ENCODE data around the gene SMS.
A peak's percentile ranks its signal among the peaks of the same experiment; 100 is the strongest.

The SMS gene

GRCh38 chrX:21911481-21911880 is 29.0 kb upstream of the SMS start:
- H4K20me1 ChIP-seq (ENCODE audit: insufficient read depth, low read length) = no peaks in the 10 kb centered on the region
- H3K4me2 ChIP-seq (ENCODE audit: low read length) = no peak overlapping the region
- no peaks in the 10 kb centered on the region for H3K79me2 ChIP-seq (ENCODE audit: low read length)
- H3K27ac ChIP-seq (ENCODE audit: low read length) = no peak overlapping the region
- no peaks in the 10 kb centered on the region for H3K27me3 ChIP-seq (ENCODE audit: low read depth, low read length)
- no peaks in the 10 kb centered on the region for H3K4me1 ChIP-seq (ENCODE audit: low read length)
- no peaks in the 10 kb centered on the region for H3K36me3 ChIP-seq (replicated peaks; ENCODE audit: low read depth, low read length)
- no peak overlapping the region for H2AFZ ChIP-seq (ENCODE audit: low read depth, low read length)
- TF ChIP-seq EZH2phosphoT487 (IDR thresholded peaks at IDR 0.05; ENCODE audit: low read depth) (no peak), CTCF (IDR thresholded peaks at IDR 0.05; ENCODE audit: low read depth, low read length) (no peak)
- H3K9ac ChIP-seq (ENCODE audit: low read length) = no peak overlapping the region
- no peak overlapping the region for H3K4me3 ChIP-seq (ENCODE audit: low read length)
- H3K9me3 ChIP-seq (ENCODE audit: insufficient read depth, low read length) = no peaks in the 10 kb centered on the region

- TF ChIP-seq EZH2phosphoT487 (IDR thresholded peaks at IDR 0.05; ENCODE audit: low read depth) (no peak), CTCF (IDR thresholded peaks at IDR 0.05; ENCODE audit: low read depth, low read length) (no peak)
- Histone ChIP-seq H3K9me3 (ENCODE audit: insufficient read depth, low read length) (no peaks in the 10 kb centered on the region), H3K36me3 (replicated peaks; ENCODE audit: low read depth, low read length) (no peaks in the 10 kb centered on the region), H3K4me2 (ENCODE audit: low read length) (no peak overlapping the region), H3K9ac (ENCODE audit: low read length) (no peak overlapping the region), H3K4me1 (ENCODE audit: low read length) (no peaks in the 10 kb centered on the region), H4K20me1 (ENCODE audit: insufficient read depth, low read length) (no peaks in the 10 kb centered on the region), H2AFZ (ENCODE audit: low read depth, low read length) (no peak overlapping the region), H3K79me2 (ENCODE audit: low read length) (no peaks in the 10 kb centered on the region), H3K27ac (ENCODE audit: low read length) (no peak overlapping the region), H3K4me3 (ENCODE audit: low read length) (no peak overlapping the region), H3K27me3 (ENCODE audit: low read depth, low read length) (no peaks in the 10 kb centered on the region)
These were observed 28.3 kb upstream of the SMS start for GRCh38 chrX:21912220-21912619.

GRCh38 chrX:21912989-21913388 is 27.5 kb upstream of the SMS start:
- no peaks in the 10 kb centered on the region for H4K20me1 ChIP-seq (ENCODE audit: insufficient read depth, low read length)
- no peaks in the 10 kb centered on the region for H3K27me3 ChIP-seq (ENCODE audit: low read depth, low read length)
- H3K9me3 ChIP-seq (ENCODE audit: insufficient read depth, low read length) = no peaks in the 10 kb centered on the region
- no peak overlapping the region for H2AFZ ChIP-seq (ENCODE audit: low read depth, low read length)
- H3K36me3 ChIP-seq (replicated peaks; ENCODE audit: low read depth, low read length) = no peaks in the 10 kb centered on the region
- H3K4me3 ChIP-seq (ENCODE audit: low read length) = no peak overlapping the region
- TF ChIP-seq EZH2phosphoT487 (IDR thresholded peaks at IDR 0.05; ENCODE audit: low read depth) (no peak), CTCF (IDR thresholded peaks at IDR 0.05; ENCODE audit: low read depth, low read length) (no peak)
- H3K27ac ChIP-seq (ENCODE audit: low read length) = no peak overlapping the region
- H3K9ac ChIP-seq (ENCODE audit: low read length) = no peak overlapping the region
- H3K79me2 ChIP-seq (ENCODE audit: low read length) = no peaks in the 10 kb centered on the region
- no peak overlapping the region for H3K4me2 ChIP-seq (ENCODE audit: low read length)
- no peaks in the 10 kb centered on the region for H3K4me1 ChIP-seq (ENCODE audit: low read length)

GRCh38 chrX:21926116-21926515 is 14.4 kb upstream of the SMS start:
- Histone ChIP-seq H3K36me3 (replicated peaks; ENCODE audit: low read depth, low read length) (no peaks in the 10 kb centered on the region), H3K4me2 (ENCODE audit: low read length) (peak overlapping the region; percentile 49; the same call in 1 of the 2 replicates), H4K20me1 (ENCODE audit: insufficient read depth, low read length) (no peaks in the 10 kb centered on the region), H3K4me3 (ENCODE audit: low read length) (no peak overlapping the region), H3K27ac (ENCODE audit: low read length) (no peak overlapping the region), H3K9ac (ENCODE audit: low read length) (no peak overlapping the region), H3K27me3 (ENCODE audit: low read depth, low read length) (no peaks in the 10 kb centered on the region), H3K4me1 (ENCODE audit: low read length) (peaks cover 19% of the 10 kb centered on the region), H3K79me2 (ENCODE audit: low read length) (no peaks in the 10 kb centered on the region), H2AFZ (ENCODE audit: low read depth, low read length) (no peak overlapping the region), H3K9me3 (ENCODE audit: insufficient read depth, low read length) (no peaks in the 10 kb centered on the region)
- TF ChIP-seq EZH2phosphoT487 (IDR thresholded peaks at IDR 0.05; ENCODE audit: low read depth) = no peak
- TF ChIP-seq CTCF (IDR thresholded peaks at IDR 0.05; ENCODE audit: low read depth, low read length) = no peak

Measured in OCI-LY3 (cell line).